ENCODE data around the gene NUDT4B. TPM values are rescaled to one million over a fixed set of nuclear protein-coding genes. Genes with fewer than 3 reads are reported as not detected.
"Not testable (repeated sequence)": the region's sequence is repeated elsewhere in the genome, so short reads cannot be mapped to it uniquely, and the experiment has no call there.

Gene NUDT4B
- polyA plus RNA-seq, 1 donor from 2014 or later, result 5.8 TPM

DNA sequence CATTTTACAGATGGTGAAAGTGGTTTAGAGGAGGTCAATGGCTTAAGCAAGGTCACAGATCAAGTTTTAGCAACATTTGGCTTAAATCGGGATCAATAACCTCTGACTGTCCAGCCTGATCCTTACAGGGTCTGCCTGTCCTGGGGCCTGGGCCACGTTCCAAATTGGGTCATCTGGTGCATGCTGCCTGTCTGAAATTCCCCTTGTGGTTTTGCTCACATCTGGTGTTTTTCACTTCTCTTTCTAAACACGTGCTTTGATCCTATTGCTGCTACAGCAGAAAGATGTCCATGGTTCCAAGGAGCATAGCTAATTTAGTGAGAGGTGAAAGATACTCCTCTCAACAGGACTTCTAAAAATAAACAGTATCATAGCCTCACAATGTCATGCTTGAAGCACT is 19.4 kb upstream of the NUDT4B start:
- not testable (repeated sequence) for H3K9ac ChIP-seq (ENCODE audit: low read length); H3K36me3 ChIP-seq (ENCODE audit: insufficient read depth, low read length); H3F3A ChIP-seq (ENCODE audit: insufficient read depth, low read length, poor library complexity, severe bottlenecking); H3K27ac ChIP-seq (ENCODE audit: low read length); H3K9me2 ChIP-seq (ENCODE audit: insufficient read depth, low read length); H3K79me2 ChIP-seq (replicated peaks; ENCODE audit: insufficient read depth, low read length); H3K27me3 ChIP-seq (ENCODE audit: insufficient read depth, low read depth, low read length); H2AFZ ChIP-seq (ENCODE audit: low read depth, low read length); H3K9me3 ChIP-seq (ENCODE audit: low read length); H4K20me1 ChIP-seq (ENCODE audit: insufficient read depth); H3K4me2 ChIP-seq (ENCODE audit: low read length); H3K4me3 ChIP-seq (ENCODE audit: low read length)

DNA sequence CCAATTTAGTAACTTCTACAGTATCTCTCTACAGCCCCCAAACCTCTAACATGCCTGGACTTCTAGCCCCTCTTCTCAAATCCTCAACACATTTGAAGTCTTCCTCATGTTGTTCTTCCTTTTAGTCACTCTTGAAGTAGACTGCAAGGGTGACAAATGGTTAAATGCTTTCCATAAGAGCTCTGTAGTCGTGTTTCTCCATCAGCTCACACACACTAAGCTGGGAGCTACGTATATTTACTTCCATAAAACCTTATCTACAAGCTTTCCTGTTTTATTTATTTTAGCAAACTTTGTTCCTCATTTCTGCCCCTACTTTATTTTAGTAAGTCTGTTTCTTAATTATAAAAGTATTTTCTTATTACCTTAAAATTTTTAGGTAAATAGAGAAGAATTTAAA is 19.0 kb upstream of the NUDT4B start:
- not testable (repeated sequence) for H3F3A ChIP-seq (ENCODE audit: insufficient read depth, low read length, poor library complexity, severe bottlenecking); H3K27me3 ChIP-seq (ENCODE audit: insufficient read depth, low read depth, low read length); H3K27ac ChIP-seq (ENCODE audit: low read length); H3K4me2 ChIP-seq (ENCODE audit: low read length); H3K9ac ChIP-seq (ENCODE audit: low read length); H3K4me3 ChIP-seq (ENCODE audit: low read length); H4K20me1 ChIP-seq (ENCODE audit: insufficient read depth); H3K36me3 ChIP-seq (ENCODE audit: insufficient read depth, low read length); H2AFZ ChIP-seq (ENCODE audit: low read depth, low read length); H3K79me2 ChIP-seq (replicated peaks; ENCODE audit: insufficient read depth, low read length); H3K9me2 ChIP-seq (ENCODE audit: insufficient read depth, low read length); H3K9me3 ChIP-seq (ENCODE audit: low read length)

DNA sequence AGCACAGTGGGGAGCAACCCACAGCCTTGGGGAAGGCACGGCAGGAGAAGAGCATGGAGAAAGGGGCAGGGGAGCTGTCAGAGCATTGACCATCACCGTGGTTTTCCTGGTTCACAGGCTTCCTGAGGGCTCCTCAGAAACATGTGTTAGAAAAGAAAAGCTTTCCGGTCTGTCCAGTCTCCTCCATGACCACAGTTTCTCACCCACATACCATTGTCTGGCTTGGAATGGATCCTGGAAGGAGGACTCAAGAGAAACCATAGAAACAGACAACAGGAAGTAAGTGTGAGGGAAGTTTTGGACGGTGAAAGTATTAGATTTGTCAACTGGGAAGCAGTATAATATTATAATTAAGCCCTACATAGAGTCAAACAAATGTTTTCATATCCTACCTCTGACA is 16.3 kb upstream of the NUDT4B start:
- H2AFZ ChIP-seq (ENCODE audit: low read depth, low read length); H3K27me3 ChIP-seq (ENCODE audit: insufficient read depth, low read depth, low read length); H3K36me3 ChIP-seq (ENCODE audit: insufficient read depth, low read length); H3K27ac ChIP-seq (ENCODE audit: low read length); H3K79me2 ChIP-seq (replicated peaks; ENCODE audit: insufficient read depth, low read length); H3K4me3 ChIP-seq (ENCODE audit: low read length); H4K20me1 ChIP-seq (ENCODE audit: insufficient read depth); H3K9ac ChIP-seq (ENCODE audit: low read length); H3K9me2 ChIP-seq (ENCODE audit: insufficient read depth, low read length); H3K4me2 ChIP-seq (ENCODE audit: low read length); H3F3A ChIP-seq (ENCODE audit: insufficient read depth, low read length, poor library complexity, severe bottlenecking); H3K9me3 ChIP-seq (ENCODE audit: low read length): not testable (repeated sequence)

DNA sequence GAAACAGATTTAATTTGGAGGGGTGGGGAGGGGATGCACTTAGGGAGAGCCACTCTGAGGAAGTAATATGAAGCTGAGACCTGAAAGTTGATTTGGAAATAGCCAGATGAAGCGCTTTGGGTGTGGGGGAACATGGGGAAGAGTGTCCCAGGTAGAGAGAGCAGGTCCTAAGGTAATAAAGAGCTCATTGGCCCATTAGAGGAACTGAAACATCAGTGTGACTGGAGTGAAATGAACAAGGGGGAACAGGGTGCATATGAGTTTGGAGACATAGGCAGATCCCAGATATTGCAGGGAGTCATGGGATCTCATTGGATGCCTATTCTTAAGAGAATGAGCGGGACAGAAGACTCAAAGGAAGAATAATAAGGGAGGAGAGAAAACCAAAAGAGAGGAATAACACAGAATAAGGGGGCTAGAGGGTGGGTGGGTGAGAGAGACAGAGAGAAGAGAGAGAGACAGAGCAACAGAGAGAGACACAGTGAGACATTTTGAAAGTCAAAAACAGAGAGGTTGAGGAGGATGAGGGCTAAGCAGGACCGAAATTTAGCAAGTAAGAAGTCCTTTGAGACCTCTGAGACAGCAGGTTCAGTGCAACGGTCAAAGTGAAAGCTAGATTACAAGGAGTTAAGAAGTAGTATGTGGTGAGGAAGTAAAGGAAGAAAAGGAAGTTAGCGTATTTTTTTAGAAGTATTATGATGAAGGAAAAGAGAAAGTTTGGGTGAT is 14.8 kb upstream of the NUDT4B start:
- not testable (repeated sequence) for H3K27ac ChIP-seq (ENCODE audit: low read length); H4K20me1 ChIP-seq (ENCODE audit: insufficient read depth)

DNA sequence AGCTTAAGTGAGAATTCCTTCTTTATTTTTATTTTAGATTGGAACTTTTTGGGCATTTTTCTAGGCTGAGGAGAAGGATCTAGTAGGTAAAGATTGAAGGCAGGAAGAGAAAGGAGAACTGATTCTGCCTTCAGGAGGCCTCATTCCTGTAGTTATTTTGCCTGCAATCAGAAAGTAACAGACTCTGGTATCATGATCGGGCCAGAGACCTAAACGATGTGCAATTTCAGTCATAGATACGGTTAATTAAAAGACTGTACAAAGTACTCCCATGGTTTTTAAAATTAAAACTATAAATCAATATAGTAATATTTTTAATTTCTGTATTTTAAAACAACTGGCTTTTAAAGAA is 14.3 kb upstream of the NUDT4B start:
- H3K9ac ChIP-seq (ENCODE audit: low read length); H3F3A ChIP-seq (ENCODE audit: insufficient read depth, low read length, poor library complexity, severe bottlenecking); H3K9me3 ChIP-seq (ENCODE audit: low read length); H2AFZ ChIP-seq (ENCODE audit: low read depth, low read length); H3K27ac ChIP-seq (ENCODE audit: low read length); H3K27me3 ChIP-seq (ENCODE audit: insufficient read depth, low read depth, low read length); H3K4me3 ChIP-seq (ENCODE audit: low read length); H3K79me2 ChIP-seq (replicated peaks; ENCODE audit: insufficient read depth, low read length); H3K36me3 ChIP-seq (ENCODE audit: insufficient read depth, low read length); H4K20me1 ChIP-seq (ENCODE audit: insufficient read depth); H3K4me2 ChIP-seq (ENCODE audit: low read length); H3K9me2 ChIP-seq (ENCODE audit: insufficient read depth, low read length): not testable (repeated sequence)

More for the DNA sequence above, 14.8 kb upstream of the NUDT4B start:
- not testable (repeated sequence) for H3K9me2 ChIP-seq (ENCODE audit: insufficient read depth, low read length); H3K79me2 ChIP-seq (replicated peaks; ENCODE audit: insufficient read depth, low read length); H3K27me3 ChIP-seq (ENCODE audit: insufficient read depth, low read depth, low read length); H3K4me2 ChIP-seq (ENCODE audit: low read length); H3F3A ChIP-seq (ENCODE audit: insufficient read depth, low read length, poor library complexity, severe bottlenecking); H2AFZ ChIP-seq (ENCODE audit: low read depth, low read length); H3K36me3 ChIP-seq (ENCODE audit: insufficient read depth, low read length); H3K9ac ChIP-seq (ENCODE audit: low read length); H3K4me3 ChIP-seq (ENCODE audit: low read length); H3K9me3 ChIP-seq (ENCODE audit: low read length)

DNA sequence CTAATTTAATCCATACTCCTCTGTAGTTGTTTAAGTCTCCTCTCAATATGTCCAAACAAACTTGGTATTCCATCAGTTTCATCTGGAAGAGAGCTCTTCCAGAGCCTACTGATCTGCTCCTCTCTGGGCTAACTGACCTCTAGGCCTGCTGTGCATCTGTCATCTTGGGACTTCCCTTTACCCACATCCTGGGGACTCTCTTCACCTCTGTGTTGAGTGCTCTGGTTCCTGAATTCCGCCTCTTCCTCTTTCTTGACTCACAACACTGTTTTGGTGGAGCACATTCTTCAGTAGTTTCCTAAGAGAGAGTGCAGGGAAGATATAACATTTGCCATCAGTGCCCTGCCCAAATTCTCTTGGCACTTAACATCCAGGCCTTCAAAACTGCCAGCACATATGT is 13.0 kb upstream of the NUDT4B start:
- not testable (repeated sequence) for H4K20me1 ChIP-seq (ENCODE audit: insufficient read depth); H3K9me2 ChIP-seq (ENCODE audit: insufficient read depth, low read length); H3F3A ChIP-seq (ENCODE audit: insufficient read depth, low read length, poor library complexity, severe bottlenecking); H3K9me3 ChIP-seq (ENCODE audit: low read length); H3K27me3 ChIP-seq (ENCODE audit: insufficient read depth, low read depth, low read length); H3K79me2 ChIP-seq (replicated peaks; ENCODE audit: insufficient read depth, low read length); H3K9ac ChIP-seq (ENCODE audit: low read length); H3K4me2 ChIP-seq (ENCODE audit: low read length); H2AFZ ChIP-seq (ENCODE audit: low read depth, low read length); H3K27ac ChIP-seq (ENCODE audit: low read length); H3K36me3 ChIP-seq (ENCODE audit: insufficient read depth, low read length); H3K4me3 ChIP-seq (ENCODE audit: low read length)

DNA sequence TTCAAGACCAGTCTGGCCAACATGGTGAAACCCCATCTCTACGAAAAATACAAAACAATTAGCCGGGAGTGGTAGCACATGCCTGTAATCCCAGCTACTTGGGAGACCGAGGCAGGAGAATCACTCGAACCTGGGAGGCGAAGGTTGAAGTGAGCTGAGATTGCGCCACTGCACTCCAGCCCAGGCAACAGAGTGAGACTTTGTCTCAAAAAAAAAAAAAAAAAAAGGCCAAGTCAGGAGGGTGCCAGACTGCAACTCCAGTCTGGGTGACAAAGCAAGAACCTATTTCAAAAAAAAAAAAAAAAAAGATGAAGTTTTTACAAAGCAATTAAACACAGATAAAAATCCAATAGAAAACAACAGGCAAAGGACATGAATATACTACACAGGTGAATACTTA is 9.9 kb upstream of the NUDT4B start:
- not testable (repeated sequence) for H3K9me3 ChIP-seq (ENCODE audit: low read length); H3K79me2 ChIP-seq (replicated peaks; ENCODE audit: insufficient read depth, low read length); H2AFZ ChIP-seq (ENCODE audit: low read depth, low read length); H3K4me2 ChIP-seq (ENCODE audit: low read length); H3K4me3 ChIP-seq (ENCODE audit: low read length); H4K20me1 ChIP-seq (ENCODE audit: insufficient read depth); H3K36me3 ChIP-seq (ENCODE audit: insufficient read depth, low read length); H3F3A ChIP-seq (ENCODE audit: insufficient read depth, low read length, poor library complexity, severe bottlenecking); H3K27ac ChIP-seq (ENCODE audit: low read length); H3K9me2 ChIP-seq (ENCODE audit: insufficient read depth, low read length); H3K9ac ChIP-seq (ENCODE audit: low read length); H3K27me3 ChIP-seq (ENCODE audit: insufficient read depth, low read depth, low read length)

DNA sequence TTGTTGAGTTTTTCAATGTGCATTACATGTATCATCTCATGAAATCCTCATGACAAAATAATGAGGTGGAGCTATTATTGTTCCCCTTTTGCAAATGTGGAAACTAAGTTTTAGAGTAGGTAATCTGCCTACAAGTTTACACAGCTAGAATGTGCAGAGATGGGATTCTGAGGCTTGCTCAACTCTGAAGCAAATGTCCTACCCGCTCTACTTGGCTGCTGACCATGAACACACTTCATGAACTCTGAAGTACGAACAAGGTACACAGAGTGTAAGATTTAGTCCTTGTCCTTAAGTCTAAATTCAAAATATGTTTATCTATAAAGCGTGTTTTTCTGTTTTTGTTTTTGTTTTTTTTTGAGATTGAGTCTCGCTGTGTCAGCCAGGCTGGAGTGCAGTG is 5.4 kb upstream of the NUDT4B start:
- not testable (repeated sequence) for H3F3A ChIP-seq (ENCODE audit: insufficient read depth, low read length, poor library complexity, severe bottlenecking); H3K79me2 ChIP-seq (replicated peaks; ENCODE audit: insufficient read depth, low read length); H3K4me2 ChIP-seq (ENCODE audit: low read length); H3K9me3 ChIP-seq (ENCODE audit: low read length); H3K4me3 ChIP-seq (ENCODE audit: low read length); H3K27me3 ChIP-seq (ENCODE audit: insufficient read depth, low read depth, low read length); H4K20me1 ChIP-seq (ENCODE audit: insufficient read depth); H2AFZ ChIP-seq (ENCODE audit: low read depth, low read length); H3K27ac ChIP-seq (ENCODE audit: low read length); H3K36me3 ChIP-seq (ENCODE audit: insufficient read depth, low read length); H3K9me2 ChIP-seq (ENCODE audit: insufficient read depth, low read length); H3K9ac ChIP-seq (ENCODE audit: low read length)

Data from neural cell (in vitro differentiated cells).